NCI-H1092 (cell line): ENCODE results near the gene CSKMT.
"Not testable (repeated sequence)": the region's sequence is repeated elsewhere in the genome, so short reads cannot be mapped to it uniquely, and the experiment has no call there.

Experiments used
- DNase-seq: peaks from one replicate; lab custom pipeline; 2025; lab: John Stamatoyannopoulos, UW

Gene CSKMT

GRCh38 chr11:62656796-62657429 lies 8.2 kb upstream of the CSKMT start:
- no peak for DNase-seq

GRCh38 chr11:62664405-62665074 lies 572 bp upstream of the CSKMT start:
- peak; percentile 69 for DNase-seq

DNA sequence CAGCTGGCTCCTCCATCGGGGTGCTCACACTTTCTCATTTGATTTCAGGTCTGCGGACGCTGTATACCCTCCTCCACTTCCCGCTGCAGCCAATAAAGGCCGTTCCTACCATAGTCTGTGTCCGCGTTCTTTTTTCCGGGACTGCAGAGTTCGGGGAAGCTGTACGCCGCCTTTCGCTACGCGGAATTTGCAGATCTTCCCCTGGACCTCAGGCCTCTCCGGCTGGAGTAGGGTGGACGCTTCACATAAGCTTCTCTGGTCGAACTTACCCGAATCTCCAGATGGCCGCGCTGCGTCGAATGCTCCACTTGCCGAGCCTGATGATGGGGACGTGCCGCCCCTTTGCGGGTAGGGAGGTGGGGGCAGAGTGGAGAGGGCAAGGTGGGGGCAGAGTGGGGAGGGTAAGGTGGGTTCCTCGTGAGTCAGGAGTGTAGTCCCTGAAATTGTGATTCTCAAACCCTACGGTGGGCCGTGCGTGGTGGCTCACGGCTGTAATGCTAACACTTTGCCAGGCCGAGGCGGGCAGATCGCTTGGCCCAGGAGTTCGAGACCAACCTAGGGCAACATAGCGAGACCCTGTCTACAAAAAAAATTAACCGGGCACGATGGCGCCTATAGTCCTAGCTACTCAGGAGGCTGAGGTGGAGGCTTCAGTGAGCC lies 617 bp downstream of the CSKMT start:
- DNase-seq = peak; percentile 62

DNA sequence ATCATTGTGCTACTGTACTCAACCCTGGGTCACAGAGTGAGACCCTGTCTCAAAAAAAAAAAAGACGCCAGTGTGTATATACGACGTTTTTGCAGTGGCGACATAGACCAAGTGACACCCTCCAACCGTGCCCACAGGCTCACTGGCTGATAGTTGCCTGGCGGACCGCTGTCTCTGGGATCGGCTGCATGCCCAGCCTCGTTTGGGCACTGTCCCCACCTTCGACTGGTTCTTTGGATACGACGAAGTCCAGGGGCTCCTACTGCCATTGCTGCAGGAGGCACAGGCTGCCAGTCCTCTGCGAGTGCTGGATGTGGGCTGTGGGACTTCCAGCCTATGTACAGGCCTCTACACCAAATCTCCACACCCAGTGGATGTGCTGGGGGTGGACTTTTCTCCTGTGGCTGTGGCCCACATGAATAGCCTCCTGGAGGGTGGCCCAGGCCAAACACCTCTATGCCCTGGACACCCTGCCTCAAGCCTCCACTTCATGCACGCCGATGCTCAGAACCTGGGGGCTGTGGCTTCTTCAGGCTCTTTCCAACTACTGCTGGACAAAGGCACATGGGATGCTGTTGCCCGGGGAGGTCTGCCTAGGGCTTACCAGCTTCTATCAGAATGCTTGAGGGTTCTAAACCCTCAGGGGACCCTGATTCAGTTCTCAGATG lies 1.3 kb downstream of the CSKMT start:
- DNase-seq = no peak

- DNase-seq = no peak
Observed at GRCh38 chr11:62667460-62667859, 2.3 kb downstream of the CSKMT start.

GRCh38 chr11:62669420-62670161 lies 4.5 kb downstream of the CSKMT start:
- no peak for DNase-seq

DNA sequence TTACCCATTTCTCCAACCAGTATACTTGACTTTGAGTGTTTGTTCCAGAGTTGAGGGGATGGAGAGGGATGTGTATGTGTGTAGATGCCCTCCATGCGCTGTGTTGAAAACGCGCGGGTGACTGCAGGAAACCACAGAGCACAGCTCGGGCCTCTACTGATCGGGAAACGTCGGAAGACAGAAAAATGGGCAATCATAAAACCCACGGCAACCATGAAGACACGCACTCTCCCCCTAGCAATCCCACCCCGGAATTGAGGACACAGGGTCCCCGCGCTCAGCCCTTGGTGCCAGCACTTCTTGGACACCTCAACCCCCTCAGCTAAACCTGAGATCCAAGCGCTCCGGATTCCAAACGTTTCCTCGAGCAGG lies 6.1 kb downstream of the CSKMT start:
- no peak for DNase-seq

DNA sequence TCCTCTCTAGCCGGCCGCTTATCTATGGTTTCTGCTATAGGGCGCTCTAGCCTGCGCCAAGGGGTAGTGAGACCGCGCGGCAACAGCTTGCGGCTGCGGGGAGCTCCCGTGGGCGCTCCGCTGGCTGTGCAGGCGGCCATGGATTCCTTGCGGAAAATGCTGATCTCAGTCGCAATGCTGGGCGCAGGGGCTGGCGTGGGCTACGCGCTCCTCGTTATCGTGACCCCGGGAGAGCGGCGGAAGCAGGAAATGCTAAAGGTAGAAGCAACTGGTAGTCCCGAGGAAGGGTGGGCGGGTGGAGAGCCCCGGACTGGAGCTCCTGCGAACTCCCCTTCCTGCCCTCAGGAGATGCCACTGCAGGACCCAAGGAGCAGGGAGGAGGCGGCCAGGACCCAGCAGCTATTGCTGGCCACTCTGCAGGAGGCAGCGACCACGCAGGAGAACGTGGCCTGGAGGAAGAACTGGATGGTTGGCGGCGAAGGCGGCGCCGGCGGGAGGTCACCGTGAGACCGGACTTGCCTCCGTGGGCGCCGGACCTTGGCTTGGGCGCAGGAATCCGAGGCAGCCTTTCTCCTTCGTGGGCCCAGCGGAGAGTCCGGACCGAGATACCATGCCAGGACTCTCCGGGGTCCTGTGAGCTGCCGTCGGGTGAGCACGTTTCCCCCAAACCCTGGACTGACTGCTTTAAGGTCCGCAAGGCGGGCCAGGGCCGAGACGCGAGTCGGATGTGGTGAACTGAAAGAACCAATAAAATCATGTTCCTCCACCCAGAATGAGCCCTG lies 6.7 kb downstream of the CSKMT start, which contains the start of the genes LBHD1 and UQCC3:
TSS of gene LBHD1 (minus strand) at position 660 of the 782 bp plus-strand sequence. CDS start 2,236 bp downstream, outside the sequence.
TSS of gene UQCC3 (plus strand) at position 66 of the 782 bp plus-strand sequence. CDS start at position 139, 73 bp downstream.
- DNase-seq = peak; percentile 77

DNA sequence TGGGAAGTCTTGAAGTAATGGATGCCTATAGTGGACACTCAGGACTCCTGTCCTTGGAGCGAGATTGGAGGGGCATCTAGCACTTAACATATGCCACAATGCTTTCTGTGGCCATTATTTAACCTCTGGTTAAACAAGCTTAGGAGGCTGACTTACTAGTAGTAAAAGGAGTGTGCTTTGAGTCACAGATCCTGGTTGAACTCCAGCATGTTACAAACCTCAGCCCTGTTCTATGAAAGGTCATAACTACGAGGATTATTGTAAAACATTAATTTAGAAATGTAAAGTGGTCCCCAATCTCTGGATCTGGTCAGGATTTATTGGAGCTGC lies 8.0 kb downstream of the CSKMT start:
- no peak for DNase-seq

- DNase-seq = not testable (repeated sequence)
Observed at GRCh38 chr11:62675415-62675814, 10.3 kb downstream of the CSKMT start.

DNA sequence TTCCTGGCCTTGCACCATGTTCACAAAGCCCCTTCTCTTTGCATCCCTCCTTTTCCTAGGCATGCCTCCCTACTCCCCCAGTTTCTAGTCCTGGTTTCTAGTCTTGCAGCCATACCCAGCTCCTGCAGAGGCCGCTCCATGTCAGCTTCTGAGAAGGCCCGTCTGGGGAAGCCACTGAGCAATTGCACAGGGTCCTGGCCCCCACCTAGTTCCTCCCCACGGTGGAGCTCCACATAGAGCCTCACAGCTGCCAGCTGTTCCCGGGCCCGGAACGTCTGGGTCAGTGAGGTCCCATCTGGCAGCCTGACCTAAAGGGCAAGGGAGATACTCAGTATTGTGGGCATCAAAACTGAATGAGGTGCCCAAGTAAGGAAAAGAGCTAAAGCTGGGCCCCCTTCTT lies 11.6 kb downstream of the CSKMT start:
- no peak for DNase-seq

DNA sequence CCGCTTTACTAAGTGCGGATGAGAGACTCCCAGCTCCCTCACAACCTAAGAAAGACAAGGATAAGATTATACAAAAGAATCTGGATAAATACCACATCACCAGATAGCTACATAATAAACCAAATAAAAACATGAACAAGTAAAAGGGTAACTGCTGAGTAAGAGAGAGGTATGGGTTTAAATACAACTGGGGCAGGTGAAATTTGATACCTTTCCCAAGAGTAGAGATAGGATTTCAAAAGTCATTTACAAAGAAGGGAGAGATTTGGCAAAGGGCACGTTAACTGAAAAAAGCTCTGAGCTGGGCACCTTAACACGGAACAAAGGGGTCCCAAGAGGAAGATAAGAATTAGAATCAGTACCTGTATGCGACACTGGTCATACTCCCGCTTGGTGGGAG lies 12.0 kb downstream of the CSKMT start:
- DNase-seq = no peak

DNA sequence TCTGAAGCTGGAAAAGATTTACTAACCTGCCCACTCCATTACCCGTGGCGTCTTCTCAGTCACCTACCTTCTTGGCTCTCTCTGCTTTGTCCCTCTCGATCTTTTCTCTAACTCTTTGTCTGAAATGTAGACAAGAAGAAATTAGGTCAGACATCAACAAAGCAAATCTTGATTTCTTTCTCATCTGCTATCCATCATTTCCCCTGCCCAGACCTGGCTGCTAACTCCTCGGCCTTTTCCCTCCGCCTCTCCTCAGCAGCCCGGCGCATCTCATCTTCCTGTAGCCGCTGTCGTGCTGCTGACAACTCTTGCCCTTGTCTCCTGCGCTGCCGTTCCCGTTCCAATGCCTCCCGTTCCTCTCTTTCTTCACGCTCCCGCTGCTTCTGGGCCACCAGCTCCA lies 12.6 kb downstream of the CSKMT start:
- DNase-seq = no peak

DNA sequence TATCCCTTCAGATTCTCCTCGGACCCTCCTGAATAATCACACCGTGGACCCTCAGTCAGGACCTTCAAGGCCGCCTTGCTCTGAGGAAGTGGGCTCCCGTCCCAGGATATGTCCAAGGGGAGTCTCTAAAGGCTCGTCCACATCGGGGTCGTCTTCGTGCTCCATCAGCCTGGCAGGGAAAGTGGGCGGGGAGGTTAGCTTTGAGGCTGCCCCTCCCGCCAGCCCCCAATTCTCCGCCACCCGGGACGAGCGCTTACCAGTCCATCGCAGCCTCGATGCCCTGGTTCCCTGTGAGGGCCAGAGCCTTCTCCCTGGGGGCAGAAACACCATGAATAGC lies 13.3 kb downstream of the CSKMT start:
- DNase-seq = no peak

DNA sequence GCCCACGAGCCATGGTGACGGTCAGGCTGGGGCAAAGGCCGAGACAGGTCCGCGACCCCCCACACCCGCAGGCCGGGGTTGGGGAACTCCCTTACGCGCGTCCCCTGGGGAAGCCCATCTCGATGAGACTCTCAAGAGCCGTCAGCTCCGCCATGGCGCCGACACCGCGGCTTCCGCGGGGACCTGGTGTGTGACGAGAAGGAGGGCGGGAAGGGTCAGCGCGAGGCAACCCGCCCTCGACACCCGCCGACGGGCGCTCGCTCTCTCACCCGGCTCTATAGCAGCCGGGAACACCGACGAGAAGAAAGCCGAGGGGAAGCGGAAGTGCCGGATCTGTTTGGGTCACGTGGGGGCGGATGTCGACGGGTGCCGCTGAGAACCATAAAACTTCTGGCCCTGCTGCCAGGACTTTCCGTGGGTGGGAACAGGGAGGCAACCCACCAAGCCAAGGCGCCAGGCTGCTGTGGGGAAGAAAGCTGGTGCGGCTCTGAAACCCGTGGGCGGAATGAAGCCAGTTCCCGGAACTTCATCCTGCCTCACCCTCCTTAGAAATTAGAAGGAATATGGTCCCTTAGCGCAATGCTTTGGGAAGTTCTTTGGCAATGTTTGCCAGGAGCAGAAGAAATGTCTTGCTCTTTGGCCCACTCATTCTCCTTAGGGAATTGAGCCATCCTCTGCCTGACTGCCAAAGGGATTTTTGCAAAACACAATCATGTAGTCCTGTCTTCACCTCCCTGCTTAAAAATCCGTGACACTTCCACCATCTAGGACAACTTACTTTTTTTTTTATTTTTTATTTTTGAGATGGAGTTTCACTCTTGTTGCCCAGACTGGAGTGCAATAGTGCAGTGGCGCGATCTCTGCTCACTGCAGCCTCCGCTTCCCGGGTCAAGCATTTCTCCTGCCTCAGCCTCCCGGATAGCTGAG lies 13.9 kb downstream of the CSKMT start, which contains the start of gene UBXN1:
TSS of gene UBXN1 (minus strand) at position 304 of the 927 bp plus-strand sequence. CDS start at position 154, 150 bp downstream.
- peak; percentile 89 for DNase-seq

GRCh38 chr11:62680825-62681240 lies 15.7 kb downstream of the CSKMT start:
- DNase-seq = peak; percentile 40

DNA sequence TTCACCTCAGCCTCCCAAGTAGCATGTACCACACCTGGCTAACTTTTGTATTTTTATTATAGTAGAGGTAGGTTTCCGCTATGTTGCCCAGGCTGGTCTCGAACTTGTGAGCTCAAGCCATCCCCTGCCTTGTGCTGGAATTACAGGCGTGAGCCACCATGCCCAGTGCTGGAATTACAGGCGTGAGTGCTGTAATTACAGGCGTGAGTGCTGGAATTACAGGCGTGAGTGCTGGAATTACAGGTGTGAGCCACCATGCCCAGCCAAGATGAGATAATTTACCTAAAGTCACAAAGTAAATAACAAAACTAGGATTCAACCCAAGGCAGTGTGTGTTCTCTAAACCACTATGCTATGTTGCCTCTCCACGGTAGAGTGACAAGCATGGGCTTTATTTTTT lies 17.4 kb downstream of the CSKMT start:
- DNase-seq = no peak

- no peak for DNase-seq
Observed at GRCh38 chr11:62687508-62688396, 22.6 kb downstream of the CSKMT start.

DNA sequence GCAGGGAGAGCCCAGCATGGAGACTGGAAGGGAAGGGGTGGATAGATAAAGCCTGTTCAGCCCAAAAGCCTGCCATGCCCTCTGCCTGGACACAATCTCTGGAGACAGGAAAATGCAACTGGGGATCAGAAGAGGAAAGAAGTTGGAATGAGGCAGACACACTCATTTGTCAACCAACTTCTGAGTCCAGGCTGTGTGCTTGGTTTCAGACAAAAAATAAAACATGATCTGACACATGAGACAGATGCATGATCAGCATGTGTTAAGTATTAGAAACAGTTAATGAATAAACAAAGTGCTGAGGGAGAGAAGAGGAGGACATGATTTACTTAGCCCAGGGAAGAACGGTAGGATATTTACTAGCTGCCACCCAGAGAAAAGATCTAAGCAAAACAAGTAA lies 23.4 kb downstream of the CSKMT start:
- no peak for DNase-seq
